ENCODE results near the gene CYB561. TPM values are rescaled to one million over a fixed set of nuclear protein-coding genes. Genes with fewer than 3 reads are reported as not detected.

Gene CYB561
- total RNA-seq, 1 donor from 2014 or later: 24.5 TPM

DNA sequence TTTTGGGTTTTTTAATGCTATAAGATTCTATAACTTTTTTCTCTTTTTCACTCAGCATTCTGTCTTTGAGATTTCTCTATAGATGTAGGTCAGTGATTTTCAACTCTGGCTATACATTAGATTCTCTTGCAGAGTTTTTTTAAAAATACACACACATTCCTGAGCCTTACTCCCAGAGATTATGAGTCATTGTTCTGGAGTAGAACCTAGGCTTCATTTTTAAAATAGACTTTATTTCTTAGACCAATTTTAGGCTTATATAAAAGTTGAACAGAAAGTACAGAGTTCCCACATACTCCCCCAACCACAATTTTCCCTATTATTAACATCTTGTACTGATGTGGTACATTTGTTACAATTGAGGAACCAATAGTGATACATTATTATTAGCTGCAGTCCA, 63.3 kb downstream of the CYB561 start:
- TF ChIP-seq, protein P1, sequence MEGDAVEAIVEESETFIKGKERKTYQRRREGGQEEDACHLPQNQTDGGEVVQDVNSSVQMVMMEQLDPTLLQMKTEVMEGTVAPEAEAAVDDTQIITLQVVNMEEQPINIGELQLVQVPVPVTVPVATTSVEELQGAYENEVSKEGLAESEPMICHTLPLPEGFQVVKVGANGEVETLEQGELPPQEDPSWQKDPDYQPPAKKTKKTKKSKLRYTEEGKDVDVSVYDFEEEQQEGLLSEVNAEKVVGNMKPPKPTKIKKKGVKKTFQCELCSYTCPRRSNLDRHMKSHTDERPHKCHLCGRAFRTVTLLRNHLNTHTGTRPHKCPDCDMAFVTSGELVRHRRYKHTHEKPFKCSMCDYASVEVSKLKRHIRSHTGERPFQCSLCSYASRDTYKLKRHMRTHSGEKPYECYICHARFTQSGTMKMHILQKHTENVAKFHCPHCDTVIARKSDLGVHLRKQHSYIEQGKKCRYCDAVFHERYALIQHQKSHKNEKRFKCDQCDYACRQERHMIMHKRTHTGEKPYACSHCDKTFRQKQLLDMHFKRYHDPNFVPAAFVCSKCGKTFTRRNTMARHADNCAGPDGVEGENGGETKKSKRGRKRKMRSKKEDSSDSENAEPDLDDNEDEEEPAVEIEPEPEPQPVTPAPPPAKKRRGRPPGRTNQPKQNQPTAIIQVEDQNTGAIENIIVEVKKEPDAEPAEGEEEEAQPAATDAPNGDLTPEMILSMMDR (IDR thresholded peaks at IDR 0.05; ENCODE audit: insufficient read depth, low read length, severe bottlenecking): no peak
- Histone ChIP-seq H3K27me3 (ENCODE audit: control insufficient read depth, insufficient read depth, low read length) (no peaks in the 10 kb centered on the region), H3K36me3 (ENCODE audit: control insufficient read depth, insufficient read depth, low read length) (peaks cover 11% of the 10 kb centered on the region), H3K4me3 (ENCODE audit: low read depth, low read length) (no peak overlapping the region)
- peak; percentile 24 for DNase-seq (ENCODE audit: low read depth)
- FAIRE-seq: no peak

Other genes starting within 250 kb of the CYB561 start
- gene ACE, start 30.8 kb upstream of the CYB561 start, total RNA-seq: 0.13 TPM in 1 of 2 replicates, not detected in the other
- not detected in 2 replicates for gene KCNH6, start 77.1 kb upstream of the CYB561 start, total RNA-seq
- gene DCAF7, start 104.2 kb upstream of the CYB561 start, total RNA-seq: 9.5 and 10.6 TPM in 2 replicates
- 11.5 and 11.6 TPM in 2 replicates for gene TACO1, start 154.6 kb upstream of the CYB561 start, total RNA-seq
- gene MAP3K3, start 176.1 kb upstream of the CYB561 start, total RNA-seq: 10.1 and 11.1 TPM in 2 replicates

Measured in bronchial epithelial cell (primary cell).